VCaP (cell line): ENCODE measurements around the gene PLEKHM1.
A peak's percentile ranks its signal among the peaks of the same experiment; 100 is the strongest.

Source experiments
- H3K27ac ChIP-seq: fragments of 450-650 bp; 2 replicates; pipeline ENCODE4 v1.5.1; 2017
- CTCF ChIP-seq: fragments of 450-650 bp; conservative IDR thresholded peaks from 2 replicates; pipeline ENCODE4 v1.5.1; 2017; ENCODE audit warnings: mild to moderate bottlenecking, moderate library complexity

Gene PLEKHM1

GRCh38 chr17:45413498-45413923 lies 77.0 kb downstream of the PLEKHM1 start:
- TF ChIP-seq CTCF = no peak
- no peak overlapping the region for H3K27ac ChIP-seq

GRCh38 chr17:45411348-45412105 lies 79.0 kb downstream of the PLEKHM1 start:
- TF ChIP-seq CTCF = no peak
- H3K27ac ChIP-seq = no peak overlapping the region

GRCh38 chr17:45410144-45411091 lies 80.1 kb downstream of the PLEKHM1 start:
- H3K27ac ChIP-seq = no peak overlapping the region
- no peak for TF ChIP-seq CTCF

GRCh38 chr17:45409659-45410076 lies 80.9 kb downstream of the PLEKHM1 start:
- TF ChIP-seq CTCF = no peak
- H3K27ac ChIP-seq = peak overlapping the region; percentile 9; the same call in 1 of the 2 replicates

- H3K27ac ChIP-seq = peak overlapping the region; percentile 9; the same call in 1 of the 2 replicates
- TF ChIP-seq CTCF = no peak
Observed at GRCh38 chr17:45408611-45409421, 81.7 kb downstream of the PLEKHM1 start.

- no peak overlapping the region for H3K27ac ChIP-seq
- no peak for TF ChIP-seq CTCF
Observed at GRCh38 chr17:45406107-45406506, 84.4 kb downstream of the PLEKHM1 start.
